ENCODE measurements around the gene TMEM63A.

DNA sequence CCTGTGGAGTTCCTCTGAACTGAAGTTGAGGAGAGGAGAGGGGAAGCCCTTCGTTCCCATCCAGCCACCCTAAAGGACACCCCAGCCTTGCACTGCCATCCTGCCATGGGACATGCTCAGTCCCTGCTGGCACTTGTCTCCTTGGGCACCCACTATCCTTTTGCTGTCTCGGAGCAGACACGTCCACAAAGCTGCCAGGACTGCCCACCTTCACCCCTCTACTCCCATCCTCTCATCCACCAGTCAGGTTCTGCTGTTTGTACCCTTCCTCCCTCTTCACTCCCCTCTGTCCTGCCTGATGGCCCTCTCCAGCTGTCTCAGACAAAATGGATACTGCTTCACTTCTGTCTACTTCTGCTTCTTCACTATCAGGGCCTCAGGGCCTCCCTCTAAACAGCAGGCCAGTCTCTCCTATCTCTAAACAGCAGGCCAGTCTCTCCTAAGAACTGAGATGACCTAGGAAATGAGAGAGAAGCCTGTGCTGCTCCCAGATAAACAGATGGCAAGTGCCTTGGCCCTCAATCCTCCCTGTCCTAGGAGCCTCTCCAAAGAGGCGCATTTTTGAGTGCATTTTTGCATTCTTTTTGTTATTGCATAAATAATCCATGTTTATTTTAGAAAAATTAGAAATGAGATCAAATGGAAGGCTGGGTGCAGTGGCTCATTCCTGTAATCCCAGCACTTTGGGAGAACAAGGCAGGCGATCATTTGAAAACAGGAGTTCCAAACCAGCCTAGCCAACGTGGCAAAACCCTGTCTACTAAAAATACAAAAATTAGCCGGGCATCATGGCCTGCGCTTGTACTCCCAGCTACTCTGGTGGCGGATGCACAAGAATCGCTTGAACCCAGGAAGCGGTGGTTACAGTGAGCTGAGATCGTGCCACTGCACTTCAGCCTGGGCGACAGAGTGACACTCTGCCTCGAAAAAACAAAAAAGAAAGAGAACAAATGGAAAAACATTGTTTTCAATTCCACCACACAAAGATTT is 46.3 kb upstream of the TMEM63A start:
- TF ChIP-seq REST (IDR thresholded peaks at IDR 0.05; ENCODE audit: low read depth, low read length): no peak
- TF ChIP-seq, protein P1, sequence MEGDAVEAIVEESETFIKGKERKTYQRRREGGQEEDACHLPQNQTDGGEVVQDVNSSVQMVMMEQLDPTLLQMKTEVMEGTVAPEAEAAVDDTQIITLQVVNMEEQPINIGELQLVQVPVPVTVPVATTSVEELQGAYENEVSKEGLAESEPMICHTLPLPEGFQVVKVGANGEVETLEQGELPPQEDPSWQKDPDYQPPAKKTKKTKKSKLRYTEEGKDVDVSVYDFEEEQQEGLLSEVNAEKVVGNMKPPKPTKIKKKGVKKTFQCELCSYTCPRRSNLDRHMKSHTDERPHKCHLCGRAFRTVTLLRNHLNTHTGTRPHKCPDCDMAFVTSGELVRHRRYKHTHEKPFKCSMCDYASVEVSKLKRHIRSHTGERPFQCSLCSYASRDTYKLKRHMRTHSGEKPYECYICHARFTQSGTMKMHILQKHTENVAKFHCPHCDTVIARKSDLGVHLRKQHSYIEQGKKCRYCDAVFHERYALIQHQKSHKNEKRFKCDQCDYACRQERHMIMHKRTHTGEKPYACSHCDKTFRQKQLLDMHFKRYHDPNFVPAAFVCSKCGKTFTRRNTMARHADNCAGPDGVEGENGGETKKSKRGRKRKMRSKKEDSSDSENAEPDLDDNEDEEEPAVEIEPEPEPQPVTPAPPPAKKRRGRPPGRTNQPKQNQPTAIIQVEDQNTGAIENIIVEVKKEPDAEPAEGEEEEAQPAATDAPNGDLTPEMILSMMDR (IDR thresholded peaks at IDR 0.05): no peak
- no peak for TF ChIP-seq MAX (IDR thresholded peaks at IDR 0.05; ENCODE audit: low read depth)
- no peak for TF ChIP-seq RFX5 (IDR thresholded peaks at IDR 0.05; ENCODE audit: low read length)
- no peak for TF ChIP-seq MEF2A (IDR thresholded peaks at IDR 0.05; ENCODE audit: borderline replicate concordance, low read depth)
- no peak for TF ChIP-seq POLR2AphosphoS5 (IDR thresholded peaks at IDR 0.05; ENCODE audit: low read depth, low read length)
- no peak for TF ChIP-seq USF1 (IDR thresholded peaks at IDR 0.05; ENCODE audit: borderline replicate concordance, low read depth)
- TF ChIP-seq MXI1 (IDR thresholded peaks at IDR 0.05; ENCODE audit: low read depth, low read length): no peak
- TF ChIP-seq, protein P2, sequence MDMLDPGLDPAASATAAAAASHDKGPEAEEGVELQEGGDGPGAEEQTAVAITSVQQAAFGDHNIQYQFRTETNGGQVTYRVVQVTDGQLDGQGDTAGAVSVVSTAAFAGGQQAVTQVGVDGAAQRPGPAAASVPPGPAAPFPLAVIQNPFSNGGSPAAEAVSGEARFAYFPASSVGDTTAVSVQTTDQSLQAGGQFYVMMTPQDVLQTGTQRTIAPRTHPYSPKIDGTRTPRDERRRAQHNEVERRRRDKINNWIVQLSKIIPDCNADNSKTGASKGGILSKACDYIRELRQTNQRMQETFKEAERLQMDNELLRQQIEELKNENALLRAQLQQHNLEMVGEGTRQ (IDR thresholded peaks at IDR 0.05; ENCODE audit: borderline replicate concordance, low read depth, low read length): no peak
- TF ChIP-seq EP300 (IDR thresholded peaks at IDR 0.05; ENCODE audit: borderline replicate concordance in 1 of 2, low read depth in 1 of 2, low read length in 1 of 2): no peak
- no peak for TF ChIP-seq TAF1 (IDR thresholded peaks at IDR 0.05; ENCODE audit: borderline replicate concordance, low read depth, low read length)

Data from SK-N-SH (cell line).